ENCODE results near the gene USB1. TPM values are rescaled to one million over a fixed set of nuclear protein-coding genes. Genes with fewer than 3 reads are reported as not detected.
"Not testable (repeated sequence)": the region's sequence is repeated elsewhere in the genome, so short reads cannot be mapped to it uniquely, and the experiment has no call there.

The USB1 gene
- total RNA-seq, 2 experiments from 2014 or later = 37.3 to 38.5 TPM

DNA sequence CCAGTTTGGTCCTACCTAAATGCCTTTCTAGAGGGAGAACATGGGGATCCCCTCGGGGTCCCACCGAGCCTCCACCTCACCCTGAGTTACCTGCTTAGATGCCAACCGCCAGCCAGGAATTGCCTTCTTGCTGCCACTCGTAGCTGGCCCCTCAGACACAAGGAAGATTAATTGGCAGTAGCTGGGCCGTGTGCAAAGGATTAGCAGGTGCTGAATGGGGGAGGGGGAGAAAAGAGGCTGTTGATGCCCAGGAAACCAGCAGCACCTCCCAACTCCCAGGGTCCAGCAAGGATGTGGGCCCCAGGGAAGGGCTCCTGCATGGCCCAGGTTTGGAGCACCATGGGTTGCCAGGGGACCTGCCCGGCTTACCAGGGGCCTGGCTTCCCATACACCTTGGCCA, 30.2 kb upstream of the USB1 start, which contains the start of gene CNGB1:
TSS of gene CNGB1 (minus strand) at position 159 of the 400 bp plus-strand sequence. CDS start 3,842 bp downstream, outside the sequence.
- CTCF ChIA-PET = interaction anchor here (0.6 to 1.0 kb wide), 2 partner anchors 31 to 195 kb away, joined by 3 read pairs; partner anchors contain the start of gene USB1
- POLR2A ChIA-PET = interaction anchor here (0.6 kb wide), 1 partner anchor 30 kb away, joined by 3 read pairs; the partner anchor contains the start of gene USB1

GRCh38 chr16:57971848-57972247, 29.4 kb upstream of the USB1 start:
- ChIA-PET POLR2A (no interaction called here), CTCF (no interaction called here)
- DNase-seq (no peak), ATAC-seq (no peak)
- Mint-ChIP-seq H3K36me3 (ENCODE audit: low read depth) (no peaks in the 10 kb centered on the region), H3K4me3 (no peak overlapping the region), H3K27me3 (no peaks in the 10 kb centered on the region), H3K4me1 (no peaks in the 10 kb centered on the region), H3K27ac (no peak overlapping the region), H3K9me3 (ENCODE audit: low read depth) (no peaks in the 10 kb centered on the region)
- intact Hi-C loops (cut with DNase I, micrococcal nuclease) = loop anchor here in 1 of 2 experiments (1.0 kb wide), 1 partner anchor 28 kb away; no protein-coding TSS in a partner anchor

More for the DNA sequence above, 30.2 kb upstream of the USB1 start, which contains the start of gene CNGB1:
- intact Hi-C loops (cut with DNase I, micrococcal nuclease) = no loop called here
- Mint-ChIP-seq H3K27me3 (no peaks in the 10 kb centered on the region), H3K4me3 (no peak within 1 kb of the TSS), H3K9me3 (ENCODE audit: low read depth) (no peaks in the 10 kb centered on the region), H3K36me3 (ENCODE audit: low read depth) (no peaks in the 10 kb centered on the region), H3K4me1 (no peaks in the 10 kb centered on the region), H3K27ac (no peak within 1 kb of the TSS)
- DNase-seq (no peak), ATAC-seq (no peak)

GRCh38 chr16:57972306-57972705, 28.9 kb upstream of the USB1 start:
- Mint-ChIP-seq H3K27ac (no peak overlapping the region), H3K4me3 (no peak overlapping the region), H3K27me3 (no peaks in the 10 kb centered on the region), H3K9me3 (ENCODE audit: low read depth) (no peaks in the 10 kb centered on the region), H3K36me3 (ENCODE audit: low read depth) (no peaks in the 10 kb centered on the region), H3K4me1 (no peaks in the 10 kb centered on the region)
- intact Hi-C loops (cut with DNase I, micrococcal nuclease) = loop anchor here in 1 of 2 experiments (1.0 kb wide), 1 partner anchor 28 kb away; no protein-coding TSS in a partner anchor
- DNase-seq (no peak), ATAC-seq (no peak)
- ChIA-PET POLR2A (no interaction called here), CTCF (no interaction called here)

DNA sequence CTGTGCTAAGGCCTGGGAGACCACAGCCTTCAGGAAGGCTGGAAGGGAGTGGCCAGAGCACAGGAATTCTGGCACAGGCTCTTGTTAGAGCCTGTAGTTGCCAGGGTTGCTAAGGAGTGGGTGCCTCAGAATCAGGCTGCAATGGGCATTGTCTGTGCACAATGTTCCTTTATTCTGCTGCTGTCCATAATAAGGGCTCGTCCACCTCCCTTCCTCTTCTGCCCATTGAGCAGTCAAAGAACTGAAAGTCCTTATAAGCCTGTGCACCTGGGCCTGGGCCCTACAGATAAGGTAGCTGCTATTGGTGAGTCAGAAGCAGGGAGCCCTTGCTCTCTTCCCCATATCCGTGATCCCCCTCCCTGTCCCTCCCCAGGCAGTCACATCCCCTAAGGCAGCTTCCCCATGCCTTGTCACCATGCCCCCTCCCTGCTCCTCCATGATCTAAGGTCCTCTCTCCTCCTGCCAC, 24.8 kb upstream of the USB1 start:
- Mint-ChIP-seq H3K4me3 (no peak overlapping the region), H3K27ac (no peak overlapping the region), H3K36me3 (ENCODE audit: low read depth) (no peaks in the 10 kb centered on the region), H3K27me3 (no peaks in the 10 kb centered on the region), H3K9me3 (ENCODE audit: low read depth) (no peaks in the 10 kb centered on the region), H3K4me1 (no peaks in the 10 kb centered on the region)
- intact Hi-C loops (cut with DNase I, micrococcal nuclease) = no loop called here
- ChIA-PET CTCF (interaction anchor here (1.2 to 1.3 kb wide), 2 partner anchors 16 to 45 kb away, joined by 3 to 4 read pairs; no protein-coding TSS in a partner anchor), POLR2A (no interaction called here)
- no peak for DNase-seq
- no peak for ATAC-seq

DNA sequence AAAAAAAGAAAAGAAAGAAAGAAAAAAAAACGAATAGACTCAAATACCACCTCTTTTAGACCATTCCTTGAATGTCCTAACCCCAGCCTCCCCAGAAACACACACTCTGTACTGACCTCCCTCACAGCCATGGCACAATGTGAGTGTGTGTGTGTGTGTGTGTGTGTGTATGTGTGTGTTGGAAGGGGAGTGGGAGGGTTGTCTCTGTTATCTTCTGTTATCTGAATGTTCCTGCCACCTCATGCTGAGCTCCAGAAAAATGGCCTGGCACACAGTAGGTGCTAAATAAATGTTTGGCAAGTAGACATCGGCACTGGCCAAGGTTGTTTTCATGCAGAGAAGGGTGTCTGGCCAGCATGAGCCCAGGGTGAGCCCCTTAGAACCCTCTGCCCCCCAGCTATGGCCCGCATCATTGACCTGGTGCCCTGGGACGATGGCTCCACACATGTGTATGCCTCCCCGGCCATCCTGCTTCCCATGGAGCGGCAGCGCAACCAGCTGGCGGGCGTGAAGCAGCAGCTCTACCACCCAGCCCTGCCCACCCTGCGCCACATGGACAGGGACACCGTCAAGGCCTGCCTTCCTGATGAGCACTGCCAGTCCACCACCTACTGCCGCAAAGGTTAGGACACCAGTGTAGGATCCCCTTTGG, 23.7 kb upstream of the USB1 start:
- H3K9me3 Mint-ChIP-seq (ENCODE audit: low read depth) = no peaks in the 10 kb centered on the region
- POLR2A ChIA-PET = no interaction called here
- H3K36me3 Mint-ChIP-seq (ENCODE audit: low read depth) = no peaks in the 10 kb centered on the region
- intact Hi-C loops (cut with DNase I, micrococcal nuclease) = no loop called here
- DNase-seq = no peak
- CTCF ChIA-PET = interaction anchor here (0.6 to 1.3 kb wide), 3 partner anchors 14 to 1657 kb away, joined by 3 to 4 read pairs (median 3); no protein-coding TSS in a partner anchor
- no peak overlapping the region for H3K4me3 Mint-ChIP-seq
- H3K4me1 Mint-ChIP-seq = no peaks in the 10 kb centered on the region
- H3K27me3 Mint-ChIP-seq = no peaks in the 10 kb centered on the region
- ATAC-seq = no peak
- H3K27ac Mint-ChIP-seq = no peak overlapping the region

DNA sequence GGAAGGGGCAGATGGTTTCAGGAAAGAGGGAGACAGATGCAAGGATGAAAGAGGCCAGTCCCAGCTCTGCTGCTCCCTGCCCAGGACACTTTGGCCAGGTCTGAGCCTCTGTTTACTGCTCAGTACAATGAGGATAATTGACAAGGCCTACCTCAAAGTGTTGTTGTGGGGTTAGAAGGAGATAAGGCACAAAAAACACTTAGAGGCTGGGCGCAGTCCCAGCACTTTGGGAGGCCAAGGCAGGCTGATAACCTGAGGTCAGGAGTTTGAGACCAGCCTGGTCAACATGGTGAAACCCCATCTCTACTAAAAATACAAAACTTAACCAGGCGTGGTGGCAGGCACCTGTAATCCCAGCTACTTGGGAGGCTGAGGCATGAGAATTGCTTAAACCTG, 23.1 kb upstream of the USB1 start:
- POLR2A ChIA-PET; intact Hi-C loops (cut with DNase I, micrococcal nuclease); ATAC-seq; H3K4me1 Mint-ChIP-seq; DNase-seq; H3K27me3 Mint-ChIP-seq; H3K27ac Mint-ChIP-seq; H3K36me3 Mint-ChIP-seq (ENCODE audit: low read depth); H3K4me3 Mint-ChIP-seq; H3K9me3 Mint-ChIP-seq (ENCODE audit: low read depth): not testable (repeated sequence)
- CTCF ChIA-PET = interaction anchor here (0.6 kb wide), 1 partner anchor 1658 kb away, joined by 3 read pairs; no protein-coding TSS in a partner anchor

- H3K36me3 Mint-ChIP-seq (ENCODE audit: low read depth) = no peaks in the 10 kb centered on the region
- ChIA-PET CTCF (interaction anchor here (0.9 kb wide), 2 partner anchors 13 to 20 kb away, joined by 3 to 5 read pairs; no protein-coding TSS in a partner anchor), POLR2A (no interaction called here)
- H3K9me3 Mint-ChIP-seq (ENCODE audit: low read depth) = no peaks in the 10 kb centered on the region
- peaks cover under 1% of the 10 kb centered on the region for H3K4me1 Mint-ChIP-seq
- ATAC-seq (no peak), DNase-seq (no peak)
- no peak overlapping the region for H3K4me3 Mint-ChIP-seq
- intact Hi-C loops (cut with DNase I, micrococcal nuclease) = no loop called here
- H3K27ac Mint-ChIP-seq = no peak overlapping the region
- no peaks in the 10 kb centered on the region for H3K27me3 Mint-ChIP-seq
Measured at GRCh38 chr16:57979006-57979585, 22.1 kb upstream of the USB1 start.

DNA sequence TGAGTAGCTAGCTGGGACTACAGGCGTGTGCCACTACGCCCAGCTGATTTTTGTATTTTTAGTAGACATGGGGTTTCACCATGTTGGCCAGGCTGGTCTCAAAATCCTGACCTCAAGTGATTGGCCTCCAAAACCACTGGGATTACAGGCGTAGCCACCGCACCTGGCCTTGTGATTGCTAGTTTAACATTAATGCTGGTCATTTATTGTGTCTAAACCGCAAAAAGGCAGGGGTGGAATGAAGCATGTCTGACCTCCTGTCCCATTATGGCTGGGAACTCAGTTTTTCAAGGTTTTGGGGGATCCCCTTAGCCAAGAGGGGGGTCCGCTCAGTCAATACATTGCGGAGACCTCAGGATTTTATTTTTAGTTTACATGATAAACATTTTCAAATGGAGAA, 19.6 kb upstream of the USB1 start:
- H3K9me3 Mint-ChIP-seq (ENCODE audit: low read depth) = no peaks in the 10 kb centered on the region
- H3K4me3 Mint-ChIP-seq = no peak overlapping the region
- no peak overlapping the region for H3K27ac Mint-ChIP-seq
- no peaks in the 10 kb centered on the region for H3K36me3 Mint-ChIP-seq (ENCODE audit: low read depth)
- ATAC-seq (no peak), DNase-seq (no peak)
- peaks cover 7% of the 10 kb centered on the region for H3K4me1 Mint-ChIP-seq
- no peaks in the 10 kb centered on the region for H3K27me3 Mint-ChIP-seq
- ChIA-PET POLR2A (no interaction called here), CTCF (no interaction called here)
- intact Hi-C loops (cut with DNase I, micrococcal nuclease) = no loop called here

DNA sequence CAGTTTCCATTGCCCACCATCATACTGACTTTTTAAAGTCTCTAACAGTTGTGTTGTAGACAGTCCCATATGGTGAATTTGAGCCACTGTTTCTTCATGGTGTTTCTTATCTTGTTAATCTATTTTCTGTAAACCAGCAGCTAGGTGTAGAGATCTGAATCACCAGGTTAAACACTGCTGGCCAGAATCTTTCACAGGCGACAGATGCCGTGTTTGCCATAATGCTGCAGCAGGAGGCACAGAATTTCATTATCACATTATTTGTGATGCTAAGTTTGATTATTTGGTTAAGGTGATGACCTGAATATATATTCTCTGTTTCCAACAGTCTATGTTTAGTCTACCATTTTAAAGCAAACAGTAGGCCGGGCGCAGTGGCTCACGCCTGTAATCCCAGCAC, 18.8 kb upstream of the USB1 start:
- Mint-ChIP-seq H3K27me3 (no peaks in the 10 kb centered on the region), H3K9me3 (ENCODE audit: low read depth) (no peaks in the 10 kb centered on the region), H3K4me1 (peaks cover 7% of the 10 kb centered on the region), H3K4me3 (no peak overlapping the region), H3K36me3 (ENCODE audit: low read depth) (no peaks in the 10 kb centered on the region), H3K27ac (no peak overlapping the region)
- intact Hi-C loops (cut with DNase I, micrococcal nuclease) = no loop called here
- ATAC-seq (no peak), DNase-seq (no peak)
- ChIA-PET POLR2A (no interaction called here), CTCF (interaction anchor here (1.7 kb wide), 1 partner anchor 41 kb away, joined by 4 read pairs; no protein-coding TSS in a partner anchor)

DNA sequence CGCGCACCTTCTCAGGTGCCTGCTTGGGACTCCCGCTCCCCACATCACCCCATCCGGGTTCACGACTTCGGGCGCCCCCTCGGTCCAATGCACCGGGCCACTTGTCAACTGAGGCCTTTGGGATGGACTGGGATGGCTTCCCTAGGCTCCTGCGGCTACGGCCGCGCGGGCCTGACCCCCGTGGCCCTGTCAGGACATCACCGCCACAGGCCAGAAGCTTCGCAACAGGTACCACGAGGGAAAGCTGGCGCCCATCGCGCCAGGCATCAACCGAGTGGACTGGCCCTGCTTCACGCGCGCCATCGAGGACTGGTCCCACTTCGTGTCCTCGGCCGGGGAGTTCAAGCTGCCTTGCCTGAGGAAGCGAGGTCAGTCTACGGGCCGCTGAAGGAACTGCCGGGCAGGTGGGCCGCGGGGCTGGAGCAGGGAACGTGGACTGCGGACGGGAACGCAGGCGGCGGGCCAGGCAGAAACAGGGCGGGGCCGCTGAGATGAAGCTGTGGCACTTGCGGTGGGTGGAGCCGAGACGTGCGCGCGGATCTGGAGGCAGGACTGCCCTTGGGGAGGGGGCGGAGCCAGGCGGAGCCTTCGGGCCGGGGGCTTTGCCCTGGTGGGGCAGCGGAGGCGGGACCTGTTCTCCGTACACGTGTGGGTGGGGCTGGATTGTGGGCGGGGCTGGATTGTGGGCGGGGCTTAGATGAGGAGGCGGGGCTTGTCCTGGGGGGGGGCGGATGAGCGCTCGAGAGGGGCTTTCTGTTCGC, 16.6 kb upstream of the USB1 start:
- no peak overlapping the region for H3K27ac Mint-ChIP-seq
- H3K9me3 Mint-ChIP-seq (ENCODE audit: low read depth) = no peaks in the 10 kb centered on the region
- H3K36me3 Mint-ChIP-seq (ENCODE audit: low read depth) = no peaks in the 10 kb centered on the region
- POLR2A ChIA-PET = no interaction called here
- intact Hi-C loops (cut with DNase I, micrococcal nuclease) = loop anchor here (1.0 to 2.0 kb wide), 7 partner anchors 17 to 265 kb away; partner anchors contain the start of genes USB1 (in 2 of the 2), CFAP20 (in 1 of the 2), KATNB1 (in 1 of the 2) and MMP15 (in 1 of the 2)
- CTCF ChIA-PET = interaction anchor here (0.6 kb wide), 1 partner anchor 128 kb away, joined by 4 read pairs; no protein-coding TSS in a partner anchor
- no peaks in the 10 kb centered on the region for H3K27me3 Mint-ChIP-seq
- DNase-seq = peak; percentile 97
- ATAC-seq = peak; percentile 100
- H3K4me1 Mint-ChIP-seq = peaks cover 7% of the 10 kb centered on the region
- H3K4me3 Mint-ChIP-seq = peak overlapping the region; percentile 76
